Activated naive CD4-positive, alpha-beta T cell treated with anti-CD3 and anti-CD28 coated beads, Interleukin-2, amount 50 U/mL, for 16 hours (primary cell): ENCODE data around the gene CADM1.

ENCODE experiments used
- DNase-seq: peaks from one replicate; pipeline ENCODE4 v3.0.0-alpha.2; 2020

Gene CADM1

GRCh38 chr11:115134926-115135325 lies 369.3 kb downstream of the CADM1 start:
- DNase-seq = no peak

GRCh38 chr11:115133475-115134209 lies 370.6 kb downstream of the CADM1 start:
- no peak for DNase-seq

GRCh38 chr11:115132436-115133228 lies 371.6 kb downstream of the CADM1 start:
- DNase-seq = no peak

GRCh38 chr11:115129473-115130289 lies 374.5 kb downstream of the CADM1 start:
- DNase-seq = no peak

- no peak for DNase-seq
Observed at GRCh38 chr11:115128226-115128625, 376.0 kb downstream of the CADM1 start.

GRCh38 chr11:115127790-115128189 lies 376.4 kb downstream of the CADM1 start:
- DNase-seq = no peak

GRCh38 chr11:115126515-115127208 lies 377.6 kb downstream of the CADM1 start:
- no peak for DNase-seq

- DNase-seq = no peak
Observed at GRCh38 chr11:115126092-115126491, 378.1 kb downstream of the CADM1 start.

GRCh38 chr11:115124786-115125185 lies 379.4 kb downstream of the CADM1 start:
- DNase-seq = no peak

GRCh38 chr11:115123641-115124040 lies 380.6 kb downstream of the CADM1 start:
- no peak for DNase-seq

- no peak for DNase-seq
Observed at GRCh38 chr11:115122274-115122673, 381.9 kb downstream of the CADM1 start.
